Neural progenitor cell (in vitro differentiated cells): Measurements from ENCODE around the gene DDX11.
"Not testable (repeated sequence)": the region's sequence is repeated elsewhere in the genome, so short reads cannot be mapped to it uniquely, and the experiment has no call there.

Source experiments
- EZH2 ChIP-seq: fragments of 200-600 bp; sonication (generic); IDR thresholded peaks from 2 replicates; pipeline ENCODE4 v1.6.1; 2017; ENCODE audit warnings: antibody characterized with exemption, mild to moderate bottlenecking, moderate library complexity
- EZH2phosphoT487 ChIP-seq: fragments of 200-600 bp; sonication (generic); IDR thresholded peaks from 2 replicates; pipeline ENCODE4 v1.6.1; 2017; ENCODE audit warnings: antibody characterized with exemption
- TF ChIP-seq, protein P1 (sequence below): fragments of 200-600 bp; sonication (generic); IDR thresholded peaks from 2 replicates; pipeline ENCODE4 v1.5.1; 2017; ENCODE audit warnings: antibody characterized with exemption, mild to moderate bottlenecking

GRCh38 chr12:31080221-31080620, 6.6 kb downstream of the DDX11 start:
- TF ChIP-seq, protein P1, sequence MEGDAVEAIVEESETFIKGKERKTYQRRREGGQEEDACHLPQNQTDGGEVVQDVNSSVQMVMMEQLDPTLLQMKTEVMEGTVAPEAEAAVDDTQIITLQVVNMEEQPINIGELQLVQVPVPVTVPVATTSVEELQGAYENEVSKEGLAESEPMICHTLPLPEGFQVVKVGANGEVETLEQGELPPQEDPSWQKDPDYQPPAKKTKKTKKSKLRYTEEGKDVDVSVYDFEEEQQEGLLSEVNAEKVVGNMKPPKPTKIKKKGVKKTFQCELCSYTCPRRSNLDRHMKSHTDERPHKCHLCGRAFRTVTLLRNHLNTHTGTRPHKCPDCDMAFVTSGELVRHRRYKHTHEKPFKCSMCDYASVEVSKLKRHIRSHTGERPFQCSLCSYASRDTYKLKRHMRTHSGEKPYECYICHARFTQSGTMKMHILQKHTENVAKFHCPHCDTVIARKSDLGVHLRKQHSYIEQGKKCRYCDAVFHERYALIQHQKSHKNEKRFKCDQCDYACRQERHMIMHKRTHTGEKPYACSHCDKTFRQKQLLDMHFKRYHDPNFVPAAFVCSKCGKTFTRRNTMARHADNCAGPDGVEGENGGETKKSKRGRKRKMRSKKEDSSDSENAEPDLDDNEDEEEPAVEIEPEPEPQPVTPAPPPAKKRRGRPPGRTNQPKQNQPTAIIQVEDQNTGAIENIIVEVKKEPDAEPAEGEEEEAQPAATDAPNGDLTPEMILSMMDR: not testable (repeated sequence)
- TF ChIP-seq EZH2, EZH2phosphoT487: not testable (repeated sequence)
